ENCODE measurements around the gene PER2.

Gene PER2

DNA sequence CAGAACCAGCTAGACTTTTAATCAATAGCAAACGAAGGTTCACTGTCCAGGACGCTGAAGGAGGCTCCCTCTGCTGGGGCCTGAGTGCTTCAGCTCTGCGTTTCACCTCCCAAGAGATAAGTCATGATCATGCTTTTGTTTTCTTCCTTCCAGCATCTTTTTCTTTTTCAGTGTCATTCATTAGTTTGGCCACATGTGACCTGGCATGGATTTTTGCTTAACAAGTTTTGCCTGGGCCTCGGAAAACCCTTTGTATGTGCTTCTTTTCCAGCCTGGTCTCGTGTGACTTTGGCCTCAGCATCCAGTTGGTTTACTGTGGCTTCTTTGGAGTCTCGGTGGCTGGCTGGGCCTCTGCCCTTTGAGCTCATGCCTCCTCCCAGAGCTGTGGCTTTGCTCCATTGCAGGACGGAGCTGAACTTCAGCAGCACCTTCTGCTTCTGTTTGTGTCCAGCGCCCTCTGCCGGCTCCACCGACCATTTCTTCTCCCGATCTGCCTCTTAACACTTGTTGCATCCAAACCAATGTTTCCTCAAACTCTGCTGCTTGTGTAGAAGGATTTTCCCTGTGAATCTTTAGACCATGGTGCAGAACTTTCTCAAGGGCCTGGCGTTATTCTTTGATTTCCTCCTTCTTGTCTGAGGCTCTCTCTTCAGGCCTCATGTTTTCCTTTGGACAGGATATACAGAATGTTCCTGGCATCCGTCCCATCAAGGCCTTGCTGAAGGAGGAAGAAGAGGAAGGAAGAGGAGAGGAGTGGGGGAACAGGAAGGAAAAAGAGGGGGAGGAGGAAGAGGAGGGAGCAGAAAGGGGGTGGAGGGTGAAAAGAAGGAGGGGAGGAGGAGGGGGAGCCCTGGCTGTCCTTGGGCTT lies 25.0 kb downstream of the PER2 start:
- peak; percentile 43 to 53 for ATAC-seq

DNA sequence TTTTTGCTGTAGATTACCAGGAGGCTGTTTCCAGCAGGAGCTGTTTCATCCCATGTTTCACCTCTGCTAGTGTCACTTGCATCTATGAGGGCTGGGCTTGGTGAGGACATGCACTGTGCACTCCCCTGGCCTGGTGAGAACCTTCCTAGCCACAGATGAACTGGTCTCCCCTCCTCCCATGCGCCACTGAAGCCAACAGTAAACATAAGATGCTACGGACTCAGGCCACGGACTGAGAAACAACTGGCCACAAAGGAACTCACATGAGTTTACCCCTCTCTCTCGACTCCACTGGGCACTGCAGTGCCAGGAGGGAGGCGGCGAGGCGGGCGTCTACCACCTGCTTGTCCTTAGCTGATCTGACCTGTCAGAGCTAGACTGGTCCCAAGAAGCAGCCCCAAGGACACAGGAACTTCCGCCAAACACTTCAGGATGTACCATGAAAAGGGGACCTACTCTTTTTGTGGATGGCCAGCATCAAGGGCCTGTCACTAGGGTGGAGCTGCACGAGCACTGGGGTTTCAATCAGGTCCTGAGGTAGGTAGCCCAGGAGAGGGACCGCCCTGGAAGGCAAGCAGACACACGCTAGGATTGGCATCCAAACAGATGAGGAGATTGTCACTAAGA lies 25.8 kb downstream of the PER2 start:
- no peak for ATAC-seq

DNA sequence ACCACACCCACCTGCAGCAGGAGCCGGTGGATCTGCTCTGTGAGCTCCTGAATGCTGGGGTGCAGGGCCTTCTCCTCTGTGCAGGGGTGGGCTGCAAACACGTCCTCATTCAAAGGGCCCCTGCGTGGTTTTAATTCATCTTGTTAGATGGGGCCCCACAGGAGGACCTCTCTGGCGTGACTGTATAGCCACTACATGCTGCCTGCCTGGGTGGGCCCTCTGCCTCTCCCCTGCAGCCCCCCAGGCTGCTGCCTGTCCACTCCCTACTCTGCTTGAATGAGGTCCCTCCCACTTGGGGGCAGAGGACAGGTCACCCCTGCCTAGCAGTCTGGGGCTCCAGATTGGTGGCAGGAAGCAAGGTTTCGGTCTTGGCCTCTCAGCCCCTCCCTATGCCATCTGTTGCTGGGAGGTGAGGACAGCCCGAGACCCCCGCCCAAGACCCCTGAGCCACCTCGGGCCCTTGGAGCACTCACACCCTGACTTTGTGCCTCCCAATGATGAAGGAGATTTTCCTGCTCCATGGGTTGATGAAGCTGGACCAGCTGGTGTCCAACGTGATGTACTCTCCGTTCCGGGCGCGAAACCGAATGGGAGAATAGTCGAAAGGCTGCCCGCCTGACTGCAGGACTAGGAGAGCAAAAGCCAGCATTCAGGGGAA lies 26.6 kb downstream of the PER2 start:
- no peak for ATAC-seq

DNA sequence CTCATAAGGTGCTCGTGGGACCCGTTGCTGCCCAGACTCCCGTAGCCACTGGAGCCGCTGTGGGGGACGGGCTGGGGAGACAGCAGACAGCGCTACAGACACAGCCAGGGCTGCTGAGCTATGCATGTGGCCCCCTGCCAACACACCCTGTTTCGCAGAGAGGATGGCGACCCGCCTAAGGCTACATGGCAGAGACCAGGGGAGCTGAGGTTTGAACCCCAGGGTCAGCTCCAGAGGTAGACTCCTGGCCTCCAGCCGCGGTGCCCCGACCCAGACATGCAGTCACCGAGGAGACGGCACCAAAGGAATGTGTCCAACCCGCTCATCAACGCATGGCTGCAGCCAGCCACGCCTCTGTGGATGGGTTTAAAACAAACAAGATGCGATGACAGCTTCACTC lies 27.5 kb downstream of the PER2 start:
- ATAC-seq = no peak

DNA sequence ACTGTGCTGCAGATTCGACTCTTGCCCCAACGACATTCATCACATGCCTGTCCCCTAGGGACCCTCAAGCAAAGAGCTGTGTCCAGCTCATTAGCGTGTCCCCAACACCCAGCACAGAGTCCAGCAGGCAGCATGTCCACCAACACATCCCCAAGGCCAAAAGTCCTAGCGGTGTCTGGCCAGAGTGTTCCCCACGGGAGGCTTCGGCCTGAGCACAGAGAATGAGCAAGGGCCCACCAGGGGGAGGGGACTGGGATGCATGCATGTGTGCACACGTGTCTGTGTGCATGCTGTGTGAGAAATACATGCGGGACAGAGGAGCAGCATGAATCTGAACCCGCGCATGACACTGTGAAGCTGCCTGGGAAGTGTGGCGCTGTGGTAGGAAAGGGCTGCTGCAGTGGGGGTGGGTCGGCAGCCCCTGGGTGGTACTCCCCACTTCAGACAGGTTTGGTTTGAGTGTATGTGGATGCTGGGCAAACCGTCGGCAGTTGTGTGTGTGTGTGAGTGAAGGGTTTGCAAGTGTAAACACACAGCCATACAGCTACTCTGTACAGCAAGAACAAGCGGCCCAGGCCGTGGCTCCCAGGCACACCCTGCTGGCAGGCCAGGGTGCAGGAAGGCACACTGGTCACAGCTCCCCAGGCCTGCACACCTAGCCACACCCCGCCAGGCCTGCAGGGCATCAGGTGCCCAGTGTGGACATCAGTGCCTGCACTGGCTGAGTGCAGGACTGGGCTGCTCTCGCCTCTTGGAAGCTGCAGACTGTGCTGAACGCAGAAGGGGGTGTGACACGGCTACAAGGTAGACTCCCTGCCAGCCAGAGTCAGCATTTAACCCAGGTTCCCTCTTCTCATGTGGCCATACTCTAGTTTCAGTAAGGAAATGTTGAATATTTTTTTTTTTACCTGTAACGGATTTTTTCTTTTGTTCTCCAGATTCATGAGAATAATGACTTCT lies 29.1 kb downstream of the PER2 start:
- no peak for ATAC-seq

DNA sequence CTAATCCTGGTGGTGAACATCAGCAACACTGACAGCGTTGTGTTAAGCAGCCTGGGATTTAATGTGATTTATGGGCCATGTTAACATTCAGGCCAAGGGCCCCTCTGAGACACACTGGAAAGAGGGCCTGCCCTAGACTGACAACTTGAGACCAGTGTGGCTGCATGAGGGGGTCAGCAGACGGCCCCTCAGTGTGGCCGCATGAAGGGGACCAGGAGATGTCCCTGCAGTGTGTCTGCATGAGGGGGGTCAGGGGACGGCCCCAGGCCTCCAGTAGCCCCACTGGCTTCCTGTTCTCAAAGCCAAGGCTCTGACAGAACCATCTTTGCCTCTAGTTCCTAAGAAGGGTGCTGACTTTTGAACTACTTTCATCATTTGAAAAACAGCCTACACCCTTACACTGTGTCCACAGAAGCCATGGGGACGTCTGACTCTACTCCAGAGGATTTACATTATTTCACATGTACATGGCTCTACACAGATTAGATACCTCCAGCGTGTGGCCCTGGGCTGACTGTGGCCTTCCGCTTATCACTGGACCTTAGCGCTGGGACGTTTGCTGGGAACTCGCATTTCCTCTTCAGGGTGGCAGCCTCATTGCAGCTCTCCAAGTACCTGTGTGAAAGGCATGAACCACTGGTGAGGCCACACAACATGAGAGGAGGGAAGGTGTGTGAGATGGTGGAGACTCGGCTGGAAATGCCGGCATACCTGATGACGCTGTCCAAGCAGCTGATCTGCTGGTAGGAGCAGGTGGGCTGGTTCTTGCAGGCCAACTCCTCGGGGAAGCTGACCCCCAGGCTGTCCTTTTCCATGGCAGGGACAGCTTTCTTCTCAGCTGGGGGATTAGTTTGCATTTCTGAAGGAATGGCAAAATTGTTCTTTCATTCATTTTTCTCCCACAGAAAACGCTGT lies 30.4 kb downstream of the PER2 start:
- ATAC-seq = no peak

DNA sequence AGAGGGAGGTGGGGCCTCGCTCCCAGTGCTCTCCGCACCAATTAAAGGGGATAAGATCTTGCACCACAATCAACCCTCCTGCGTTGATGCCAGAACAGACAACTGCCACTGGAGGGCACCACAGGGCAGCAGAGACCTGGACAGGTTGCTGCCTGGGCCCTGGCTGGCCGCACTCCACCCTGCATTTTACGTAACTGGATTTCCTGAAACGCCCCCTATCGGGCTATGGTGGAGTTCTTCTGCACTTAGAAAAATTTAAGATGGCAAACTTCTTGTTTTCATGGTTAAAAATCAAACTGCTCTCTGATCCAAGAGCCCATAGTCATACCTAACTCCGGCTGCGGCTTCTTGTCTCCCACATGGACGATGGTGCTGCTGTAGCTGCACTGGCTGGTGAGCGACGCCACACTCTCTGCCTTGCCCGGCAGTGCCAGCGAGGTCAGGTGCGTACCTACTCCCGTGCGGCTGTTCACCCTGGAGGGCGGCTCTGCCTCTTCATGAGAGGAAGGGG lies 31.8 kb downstream of the PER2 start:
- peak; percentile 77 to 88 for ATAC-seq

DNA sequence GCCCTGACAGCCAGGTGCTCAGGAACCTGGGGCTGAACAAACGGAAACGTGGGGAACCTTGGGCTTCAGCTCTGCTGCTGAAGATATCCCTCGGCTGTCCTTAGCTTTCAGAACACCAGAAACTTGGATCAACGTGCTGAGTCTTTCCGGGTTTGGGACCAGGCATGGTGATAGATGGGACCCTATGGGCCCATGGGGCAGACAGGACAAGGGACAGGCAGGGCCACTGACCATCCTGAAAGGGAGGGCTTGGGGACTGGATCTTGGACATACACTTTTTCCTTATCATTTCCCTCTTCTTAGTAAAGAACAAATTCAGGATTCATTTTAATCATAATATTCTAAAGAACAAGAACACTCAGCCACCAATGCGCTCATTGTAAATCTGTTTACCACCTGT lies 32.3 kb downstream of the PER2 start:
- ATAC-seq = no peak

DNA sequence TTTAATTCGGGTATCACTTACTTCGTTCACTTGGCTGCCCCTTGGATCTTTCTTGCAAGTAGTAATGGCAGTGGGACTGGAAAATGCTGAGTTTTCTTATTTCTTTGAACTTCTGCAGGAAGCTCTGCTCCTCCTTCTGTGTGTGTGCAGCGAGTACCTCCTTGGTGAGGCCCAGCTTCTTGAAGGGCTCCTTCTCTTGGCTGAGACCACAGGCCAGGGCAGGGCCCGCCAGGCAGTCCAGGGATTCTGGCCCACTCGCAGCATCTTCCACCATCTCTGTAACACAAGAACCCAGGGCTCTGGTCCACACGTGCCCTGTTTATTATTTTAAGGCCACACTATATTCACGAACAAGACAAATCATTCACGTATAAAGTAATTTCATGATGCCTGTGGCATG lies 32.8 kb downstream of the PER2 start:
- no peak for ATAC-seq

DNA sequence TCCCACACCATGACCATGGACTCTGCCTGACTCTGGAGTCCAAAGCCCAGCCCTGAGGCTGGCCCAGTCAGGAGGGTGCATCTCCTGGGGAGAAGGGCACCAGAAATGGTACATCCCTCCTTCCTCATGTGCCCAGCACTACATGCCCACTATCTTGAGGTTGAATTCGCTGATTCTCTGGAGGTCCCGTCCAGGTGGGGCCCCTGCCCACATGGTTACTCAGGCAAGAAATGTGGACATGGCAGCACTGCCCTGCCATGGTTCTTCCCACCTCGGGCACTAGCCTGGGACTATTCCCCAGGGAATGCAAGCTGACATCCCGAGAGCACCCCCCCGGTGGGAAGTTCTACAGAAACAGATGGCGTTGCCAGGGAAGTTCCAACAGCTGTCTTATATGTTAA lies 33.3 kb downstream of the PER2 start:
- ATAC-seq = no peak

DNA sequence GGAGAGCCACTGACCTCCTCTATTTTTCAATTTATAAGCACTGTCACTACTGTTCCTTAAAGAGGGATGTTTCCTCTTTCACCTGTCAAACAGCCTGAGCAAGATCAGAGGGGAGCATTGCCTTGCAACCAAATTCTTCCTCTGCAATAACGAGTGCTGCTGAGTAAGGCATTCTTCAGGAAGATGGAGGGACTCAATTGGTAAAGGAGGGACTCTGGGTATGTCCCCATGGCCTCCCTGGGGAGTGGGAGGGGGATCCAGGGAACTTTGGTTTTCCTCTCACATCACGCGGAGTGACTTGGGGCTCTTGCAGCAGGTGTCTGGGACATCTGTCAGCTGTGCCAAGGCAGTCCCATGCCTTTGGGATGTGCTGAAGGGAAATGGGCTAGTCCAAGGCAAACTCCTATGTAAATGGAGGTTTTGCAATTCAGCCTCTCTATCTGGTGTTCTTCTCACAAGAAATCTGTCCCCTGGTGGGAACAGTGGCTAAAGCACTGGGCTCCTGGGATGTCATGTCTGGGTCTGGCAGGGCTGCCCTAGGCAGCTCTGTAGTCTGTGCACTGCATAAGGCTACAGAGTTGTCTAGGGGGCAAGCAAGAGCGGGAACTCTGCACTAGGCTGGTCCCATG lies 34.2 kb downstream of the PER2 start:
- ATAC-seq = no peak

DNA sequence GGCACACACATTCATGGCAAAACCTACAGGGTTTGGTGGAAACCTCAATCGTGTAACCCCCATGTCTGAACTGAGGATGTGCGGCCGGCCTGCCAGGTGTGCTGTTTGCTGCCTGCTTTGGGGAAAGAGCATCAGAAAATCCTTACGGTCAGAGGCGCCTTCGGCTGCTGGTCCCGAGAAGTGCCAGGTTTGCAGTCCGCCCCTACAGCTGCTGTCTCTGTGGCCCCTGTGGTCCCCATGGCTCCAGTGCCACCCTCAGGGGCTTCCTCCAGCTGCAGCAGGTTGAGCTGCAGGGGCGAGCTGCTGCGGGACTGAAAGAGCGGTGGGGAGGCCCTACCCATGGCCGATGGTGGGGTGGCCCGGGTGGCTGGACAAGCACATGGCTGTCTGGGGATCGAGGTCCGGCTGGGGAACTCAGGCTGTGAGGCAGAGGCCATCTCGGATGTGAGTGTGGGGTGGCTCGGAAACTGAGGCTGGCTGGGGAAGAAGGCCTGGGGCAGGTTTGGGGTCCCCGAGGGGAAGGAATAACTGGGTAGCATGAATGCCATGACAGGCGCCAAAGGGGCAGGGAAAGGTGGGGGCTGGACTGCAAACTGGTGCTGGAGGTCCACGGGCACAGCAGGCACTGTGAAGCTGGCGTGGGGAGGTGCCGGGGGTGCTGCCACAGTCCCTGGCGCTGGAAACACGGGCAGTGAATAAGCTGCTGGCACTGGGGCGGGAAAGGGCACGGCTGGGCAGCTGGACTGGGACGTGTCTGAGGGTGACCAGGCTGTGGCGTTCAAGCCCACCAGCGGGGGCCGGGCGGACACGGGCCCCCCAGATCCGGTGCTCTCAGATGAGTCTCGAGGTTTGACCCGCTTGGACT lies 35.4 kb downstream of the PER2 start:
- ATAC-seq = no peak

DNA sequence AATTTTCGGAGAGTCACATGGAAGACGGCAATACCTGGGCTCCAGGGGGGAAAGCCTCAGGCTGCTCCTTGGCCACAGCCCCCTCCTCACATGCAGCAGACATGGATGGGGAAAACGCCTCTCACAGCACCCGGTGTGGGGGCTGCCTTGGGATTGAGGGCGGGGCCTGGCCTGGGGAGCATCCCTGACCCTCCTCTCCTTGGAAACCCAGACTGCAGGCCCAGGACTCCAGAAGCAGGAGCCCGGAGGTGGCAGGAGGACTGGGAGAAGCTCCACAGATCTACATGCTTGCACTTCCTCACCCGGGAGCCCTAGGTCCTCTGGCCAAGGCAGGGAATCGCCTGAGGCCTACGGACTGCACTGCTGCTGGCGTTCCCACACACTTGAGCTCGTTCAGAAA lies 36.4 kb downstream of the PER2 start:
- no peak for ATAC-seq

DNA sequence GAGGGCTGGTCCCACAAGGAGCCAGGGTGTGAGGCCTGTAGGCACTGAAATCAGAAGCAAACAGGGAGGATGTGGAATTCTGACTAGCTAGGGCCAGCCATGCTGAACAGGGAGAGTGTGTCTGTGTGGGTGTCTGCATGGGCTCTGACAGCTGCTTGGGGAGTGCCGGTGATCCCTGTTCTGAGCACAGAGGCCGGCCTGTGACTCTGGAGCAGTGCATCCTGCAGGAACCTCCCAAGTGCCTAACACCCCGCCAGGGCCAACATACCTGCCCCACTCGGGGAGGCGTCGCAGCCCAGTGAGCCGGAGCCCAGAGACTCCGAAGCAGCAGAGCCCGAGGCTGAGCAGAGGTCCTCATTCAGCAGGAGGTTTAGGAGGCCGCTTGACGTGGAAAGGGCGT lies 37.1 kb downstream of the PER2 start:
- ATAC-seq = no peak

DNA sequence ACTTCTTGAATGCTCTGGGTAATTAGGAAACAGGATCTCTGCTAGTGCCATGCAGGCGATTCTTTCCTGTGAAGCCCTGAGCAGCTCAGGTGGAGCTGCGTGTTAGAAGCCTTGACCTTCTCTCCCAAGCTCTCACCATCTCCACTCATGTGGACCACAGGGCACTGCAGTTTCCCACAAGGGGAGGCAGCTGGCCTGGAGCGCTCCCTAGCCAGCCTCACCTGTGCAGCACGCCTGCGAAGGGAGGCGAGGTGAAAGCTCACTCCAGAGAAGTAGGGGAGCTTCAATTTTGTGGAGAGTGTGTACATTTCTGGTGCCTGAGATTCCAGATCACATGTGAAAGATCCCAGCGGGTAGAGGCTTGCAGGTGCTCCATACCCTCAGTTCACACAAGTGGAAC lies 37.5 kb downstream of the PER2 start:
- no peak for ATAC-seq

DNA sequence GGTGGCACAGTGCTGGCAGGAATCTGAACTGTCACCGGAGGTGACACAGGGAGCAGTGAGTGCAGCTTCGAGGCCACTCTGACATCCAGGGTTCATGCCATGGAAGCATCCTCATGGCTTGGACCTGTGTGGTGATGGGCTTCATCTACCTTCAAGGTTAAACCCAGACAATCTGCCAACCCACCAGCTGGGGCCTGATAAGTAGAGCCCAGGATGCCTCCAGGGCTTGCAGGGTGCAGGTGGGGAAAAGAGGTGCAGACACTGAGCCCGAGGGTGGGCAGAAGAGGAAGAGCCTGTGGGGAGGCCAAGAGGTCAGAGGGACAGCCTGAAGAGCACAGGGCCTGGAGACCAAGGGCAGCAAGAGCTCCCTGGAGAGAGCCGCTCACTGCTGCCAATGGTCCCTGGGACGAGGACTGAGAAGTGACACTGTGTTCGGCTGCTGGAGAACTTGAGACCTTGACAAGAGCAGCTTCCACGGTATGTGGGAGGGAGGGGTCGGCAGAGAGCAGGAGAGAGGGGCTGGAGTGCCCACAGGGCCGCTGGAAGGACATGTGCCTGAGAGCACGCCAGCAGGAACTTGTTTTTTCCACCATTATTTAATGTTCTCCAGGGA lies 40.5 kb downstream of the PER2 start:
- ATAC-seq = no peak

DNA sequence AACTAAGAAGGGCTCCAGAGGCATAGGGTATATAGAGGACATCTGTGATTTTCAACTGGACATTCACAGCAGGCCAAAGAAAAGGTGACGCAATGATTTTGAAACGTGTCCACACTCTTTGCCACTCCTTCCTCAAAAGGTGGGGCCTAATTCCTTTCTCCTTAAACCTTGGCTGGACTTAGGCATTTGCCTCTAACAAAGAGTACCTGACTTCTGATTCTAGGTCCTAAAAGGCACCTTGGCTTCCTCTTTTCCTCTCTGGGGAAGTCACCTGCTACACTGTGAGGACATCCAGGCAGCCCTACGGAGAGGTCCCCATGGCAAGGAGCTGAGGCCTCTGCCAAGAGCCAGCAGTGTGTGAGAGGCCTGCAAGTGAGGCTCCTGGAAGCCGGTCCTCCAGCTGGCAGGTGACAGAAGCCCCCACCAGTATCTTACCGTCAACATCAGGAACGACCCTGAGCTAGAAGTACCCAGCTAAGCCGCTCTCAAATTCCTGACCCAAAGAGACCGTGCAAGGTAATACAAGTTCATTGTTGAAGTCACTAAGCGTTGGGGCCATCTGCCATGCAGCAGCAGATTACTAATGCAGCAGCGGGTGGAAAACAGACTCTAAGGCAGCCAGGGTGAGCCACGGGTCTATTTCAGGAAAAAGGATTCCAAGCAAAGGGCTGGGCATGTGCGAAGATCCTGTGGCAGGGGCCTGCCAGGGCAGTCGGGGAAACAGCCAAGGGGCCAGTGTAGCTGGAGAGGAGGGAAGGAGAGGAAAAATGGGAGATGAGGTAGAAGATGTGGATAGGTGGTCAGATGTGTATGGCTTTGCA lies 41.2 kb downstream of the PER2 start:
- ATAC-seq = no peak

DNA sequence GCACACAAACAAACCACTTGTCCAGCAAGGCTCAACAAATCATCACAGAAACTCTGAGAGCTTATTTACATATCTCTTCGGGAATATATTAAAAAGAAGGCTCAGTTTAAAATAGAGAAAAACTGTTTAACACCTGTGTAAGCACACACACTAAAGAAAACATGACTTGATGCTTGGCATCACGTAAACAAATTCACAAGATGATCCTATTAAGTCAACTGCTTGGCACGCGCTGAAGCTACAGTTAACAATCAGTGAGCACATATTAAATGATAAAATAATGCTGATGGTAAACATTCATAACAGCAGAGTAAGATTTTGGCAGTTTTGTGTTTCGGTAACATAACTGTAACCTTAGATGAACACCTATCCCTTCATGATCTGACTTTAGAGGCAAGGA lies 44.3 kb downstream of the PER2 start:
- ATAC-seq = no peak
